Fibroblast of the aortic adventitia (primary cell): ENCODE results near the gene BCO2. TPM values are rescaled to one million over a fixed set of nuclear protein-coding genes. Genes with fewer than 3 reads are reported as not detected.
"Not testable (repeated sequence)": the region's sequence is repeated elsewhere in the genome, so short reads cannot be mapped to it uniquely, and the experiment has no call there.

Experiments
- DNase-seq: peaks from one replicate; pipeline ENCODE4 v3.0.0-alpha.2; 2010; ENCODE audit warnings: low read depth
- H3K4me3 ChIP-seq: 2 replicates; pipeline ENCODE4 v1.5.1; 2011; ENCODE audit warnings: low read depth, mild to moderate bottlenecking, control low read depth, low read length, moderate library complexity
- CTCF ChIP-seq: IDR thresholded peaks from 2 replicates; pipeline ENCODE4 v1.5.1; 2011; ENCODE audit warnings: mild to moderate bottlenecking, low read length, control low read depth, inconsistent platforms; ENCODE audit not compliant: insufficient read depth
- total RNA-seq: library from RNA; depleted of rRNA; stranded (reverse); fragments of >200 nt; gene quantifications from 2 replicates; pipeline ENCODE4 v1.2.3, GENCODE V29; 2012; ENCODE audit warnings: low replicate concordance

Gene BCO2
- total RNA-seq, 1 donor: 1.5 TPM

- H3K4me3 ChIP-seq: no peak overlapping the region
- no peak for DNase-seq
- no peak for TF ChIP-seq CTCF
Measured at GRCh38 chr11:112179601-112180000, 4.3 kb downstream of the BCO2 start.

DNA sequence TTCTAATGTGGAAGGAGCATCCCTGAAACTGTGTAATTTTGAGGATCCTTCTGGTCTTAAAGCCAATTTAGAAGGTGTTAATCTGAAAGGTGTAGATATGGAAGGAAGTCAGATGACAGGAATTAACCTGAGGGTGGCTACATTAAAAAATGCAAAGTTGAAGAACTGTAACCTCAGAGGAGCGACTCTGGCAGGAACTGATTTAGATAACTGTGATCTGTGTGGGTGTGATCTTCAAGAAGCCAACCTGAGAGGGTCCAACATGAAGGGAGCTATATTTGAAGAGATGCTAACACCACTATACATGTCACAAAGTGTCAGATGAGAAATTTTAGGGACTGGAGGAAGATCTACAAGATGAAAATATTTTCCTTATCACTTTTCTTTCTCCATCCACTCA, 7.6 kb downstream of the BCO2 start:
- no peak for DNase-seq
- TF ChIP-seq CTCF: no peak
- no peak overlapping the region for H3K4me3 ChIP-seq

DNA sequence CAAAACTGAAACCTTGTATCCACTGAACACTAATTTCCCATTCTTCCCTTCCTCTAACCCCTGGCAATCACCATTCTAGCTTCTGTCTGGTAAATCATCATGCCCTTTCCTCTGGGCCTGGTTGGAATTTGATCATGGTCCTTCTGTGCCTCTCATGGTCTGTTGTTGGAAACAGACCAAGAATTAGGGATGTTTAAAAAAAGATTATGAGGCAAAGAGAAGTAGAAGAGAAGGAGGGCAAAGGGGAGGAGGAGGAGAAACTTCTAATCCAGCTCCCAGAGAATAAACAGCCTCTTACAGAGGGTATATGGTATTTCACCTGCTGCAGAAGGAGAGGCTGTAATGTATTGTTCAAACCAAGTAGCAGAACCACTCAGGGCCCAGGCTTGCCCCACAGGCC, 10.6 kb downstream of the BCO2 start:
- TF ChIP-seq CTCF: no peak
- no peak for DNase-seq
- no peak overlapping the region for H3K4me3 ChIP-seq

DNA sequence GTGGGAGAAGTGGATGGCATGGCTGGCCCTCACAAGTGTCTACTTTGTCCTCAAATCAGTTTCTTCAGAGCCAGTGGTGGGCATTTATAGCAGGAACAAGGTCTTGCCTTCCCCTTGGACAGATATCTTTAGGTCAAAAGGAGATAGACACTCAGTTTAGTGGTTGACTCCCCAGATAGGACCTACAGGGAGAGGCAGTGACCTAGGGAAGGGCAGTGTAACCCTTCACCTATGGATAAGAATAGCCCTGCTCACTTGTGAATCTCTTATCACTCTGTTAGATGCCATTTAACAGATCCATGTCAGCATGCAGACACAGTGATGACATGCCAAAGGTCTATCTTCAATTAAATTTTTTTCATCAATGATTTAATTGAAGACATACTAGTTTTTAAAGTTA, 11.0 kb downstream of the BCO2 start:
- no peak overlapping the region for H3K4me3 ChIP-seq
- no peak for DNase-seq
- no peak for TF ChIP-seq CTCF

DNA sequence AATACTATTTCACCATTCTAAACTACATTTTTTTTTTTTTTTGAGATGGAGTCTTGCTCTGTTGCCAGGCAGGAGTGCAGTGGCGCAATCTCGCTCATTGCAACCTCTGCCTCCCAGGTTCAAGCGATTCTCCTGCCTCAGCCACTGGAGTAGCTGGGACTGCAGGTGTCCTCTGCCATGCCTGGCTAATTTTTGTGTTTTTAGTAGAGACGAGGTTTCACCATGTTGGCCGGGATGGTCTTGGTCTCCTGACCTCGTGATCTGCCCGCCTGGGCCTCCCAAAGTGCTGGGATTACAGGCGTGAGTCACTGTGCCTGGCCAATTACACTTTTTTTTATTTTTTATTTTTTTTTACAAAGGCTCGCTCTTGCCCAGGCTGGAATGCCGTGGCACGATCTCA, 19.8 kb downstream of the BCO2 start:
- not testable (repeated sequence) for DNase-seq, H3K4me3 ChIP-seq

DNA sequence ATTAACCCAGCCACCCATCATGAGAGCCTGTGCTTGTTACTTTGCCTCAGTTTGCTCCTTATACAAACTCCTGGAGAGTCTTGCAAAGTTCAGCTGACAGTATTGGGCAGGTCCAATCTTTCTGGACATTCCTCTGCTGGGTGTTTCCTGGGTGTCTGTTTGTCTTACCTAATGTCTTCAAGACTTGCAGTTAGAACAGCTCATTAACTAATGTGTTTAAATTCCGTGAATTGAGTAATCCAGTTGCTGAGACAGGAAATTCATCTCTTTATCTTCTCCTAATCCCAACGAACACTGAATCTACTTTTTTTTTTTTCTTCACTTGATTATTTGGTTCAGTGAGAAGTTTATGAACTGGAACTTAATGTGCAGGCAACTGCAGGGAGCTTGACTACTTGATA, 20.6 kb downstream of the BCO2 start:
- DNase-seq: no peak
- no peak for TF ChIP-seq CTCF
- no peak overlapping the region for H3K4me3 ChIP-seq

GRCh38 chr11:112196519-112197087, 21.3 kb downstream of the BCO2 start:
- H3K4me3 ChIP-seq: no peak overlapping the region
- TF ChIP-seq CTCF: no peak
- no peak for DNase-seq

GRCh38 chr11:112199101-112199500, 23.8 kb downstream of the BCO2 start:
- not testable (repeated sequence) for DNase-seq, H3K4me3 ChIP-seq
